Sigmoid colon (tissue), 7 donors: ENCODE results near the gene SPI1. TPM values are rescaled to one million over a fixed set of nuclear protein-coding genes. Genes with fewer than 3 reads are reported as not detected.
A peak's percentile ranks its signal among the peaks of the same experiment; 100 is the strongest.

ENCODE experiments used
- DNase-seq: peaks from one replicate; pipeline ENCODE4 v3.0.0-alpha.2; 2019
- H3K27ac ChIP-seq, 4 donors: fragments of 200-600 bp; sonication (generic); one replicate each; pipeline ENCODE4 v1.5.1; 2016 to 2019; ENCODE audit warnings: mild to moderate bottlenecking in 1 of 4
- H3K27me3 ChIP-seq, 3 donors: fragments of 200-600 bp; sonication (generic); one replicate each; pipeline ENCODE4 v1.5.1; 2019; ENCODE audit warnings: mild to moderate bottlenecking in 1 of 3
- H3K36me3 ChIP-seq, 4 donors: fragments of 200-600 bp; sonication (generic); one replicate each; pipeline ENCODE4 v1.5.1; 2016 to 2019
- H3K4me1 ChIP-seq, 4 donors: fragments of 200-600 bp; sonication (generic); one replicate each; pipeline ENCODE4 v1.5.1; 2017 to 2019
- H3K4me3 ChIP-seq, 4 donors: fragments of 200-600 bp; sonication (generic); one replicate each; pipeline ENCODE4 v1.5.1; 2017 to 2019; ENCODE audit warnings: mild to moderate bottlenecking in 2 of 4, moderate library complexity in 1 of 4
- H3K9me3 ChIP-seq, 4 donors: fragments of 200-600 bp in 3 of 4; sonication (generic) in 3 of 4; one replicate each; pipeline versions ENCODE4 v1.5.1 to v1.6.1; 2013 to 2019
- EP300 ChIP-seq, 4 donors: sonication (generic); formaldehyde crosslinking; IDR thresholded peaks; one replicate each; pipeline ENCODE4 v1.6.1; 2017; ENCODE audit warnings: antibody characterized with exemption in 4 of 4
- POLR2A ChIP-seq, 2 donors: fragments of 450-650 bp; IDR thresholded peaks; one replicate each; pipeline ENCODE4 v1.6.1; 2016; ENCODE audit warnings: antibody characterized with exemption in 2 of 2, mild to moderate bottlenecking in 2 of 2, moderate library complexity in 2 of 2
- POLR2AphosphoS5 ChIP-seq, 4 donors: sonication (generic); formaldehyde crosslinking; IDR thresholded peaks; one replicate each; pipeline ENCODE4 v1.6.1; 2017; ENCODE audit warnings: antibody characterized with exemption in 4 of 4
- WGBS, 2 donors: extraction: QIAGEN DNeasy Blood & Tissue Kit; methylation state at CpG; one replicate each; pipeline ENCODE4 v1.1.7; 2013; 5-methylcytosine and 5-hydroxymethylcytosine counted together
- intact Hi-C: fragments of 100-400 bp; cut with DNase I; formaldehyde crosslinking; loops from one replicate; pipeline ENCODE4 v1.15.1; 2023
- polyA plus RNA-seq, 3 donors: library from polyadenylated mRNA; stranded (reverse); fragments of 200-250 nt; gene quantifications; one replicate each; pipeline ENCODE4 v1.2.3, GENCODE V29; 2013
- total RNA-seq, 4 donors: library from RNA; depleted of rRNA; stranded (reverse); fragments of >200 nt; gene quantifications; one replicate each; pipeline ENCODE4 v1.1.0, GENCODE V29; 2016
- TF ChIP-seq, protein P1 (sequence below), 4 experiments: fragments of 450-650 bp in 3 of 4; fragments of 200-600 bp in 1 of 4; IDR thresholded peaks; one replicate each; pipeline ENCODE4 v1.5.1; 2016 to 2019; ENCODE audit warnings: antibody characterized with exemption in 4 of 4, mild to moderate bottlenecking in 3 of 4, moderate library complexity in 2 of 4
- donor health status: healthy with polysubstance abuse.
- donor health status: Bipolar disorder and iron deficiency.
- donor health status: healthy.

The SPI1 gene
- total and polyA plus RNA-seq, 7 donors: 10.5 to 29.8 (median 19.7) TPM

DNA sequence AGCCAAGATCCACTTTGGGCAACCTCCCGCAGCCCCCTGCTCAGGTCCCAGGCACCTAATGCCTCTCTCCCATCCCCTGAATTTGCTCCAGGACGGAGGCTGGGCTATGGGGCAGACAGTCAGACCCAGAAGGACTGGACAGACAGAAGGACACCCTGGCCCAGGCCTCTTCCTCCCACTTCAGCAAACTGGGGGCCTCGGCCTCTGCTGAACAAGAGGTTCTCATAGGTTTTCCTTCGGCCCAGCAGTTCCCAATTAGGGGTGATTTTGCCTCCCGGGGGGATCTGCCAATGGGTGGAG, 3.7 kb downstream of the SPI1 start:
- Histone ChIP-seq H3K4me1 (peaks cover 0 to 6% (median 0%) of the 10 kb centered on the region in 4 donors), H3K4me3 (no peak overlapping the region), H3K36me3 (no peaks in the 10 kb centered on the region), H3K9me3 (no peaks in the 10 kb centered on the region), H3K27ac (no peak overlapping the region), H3K27me3 (no peaks in the 10 kb centered on the region)
- no peak for DNase-seq
- TF ChIP-seq POLR2A (IDR thresholded peaks at IDR 0.05) (no peak), EP300 (IDR thresholded peaks at IDR 0.05) (no peak), POLR2AphosphoS5 (IDR thresholded peaks at IDR 0.05) (no peak)
- TF ChIP-seq, protein P1, sequence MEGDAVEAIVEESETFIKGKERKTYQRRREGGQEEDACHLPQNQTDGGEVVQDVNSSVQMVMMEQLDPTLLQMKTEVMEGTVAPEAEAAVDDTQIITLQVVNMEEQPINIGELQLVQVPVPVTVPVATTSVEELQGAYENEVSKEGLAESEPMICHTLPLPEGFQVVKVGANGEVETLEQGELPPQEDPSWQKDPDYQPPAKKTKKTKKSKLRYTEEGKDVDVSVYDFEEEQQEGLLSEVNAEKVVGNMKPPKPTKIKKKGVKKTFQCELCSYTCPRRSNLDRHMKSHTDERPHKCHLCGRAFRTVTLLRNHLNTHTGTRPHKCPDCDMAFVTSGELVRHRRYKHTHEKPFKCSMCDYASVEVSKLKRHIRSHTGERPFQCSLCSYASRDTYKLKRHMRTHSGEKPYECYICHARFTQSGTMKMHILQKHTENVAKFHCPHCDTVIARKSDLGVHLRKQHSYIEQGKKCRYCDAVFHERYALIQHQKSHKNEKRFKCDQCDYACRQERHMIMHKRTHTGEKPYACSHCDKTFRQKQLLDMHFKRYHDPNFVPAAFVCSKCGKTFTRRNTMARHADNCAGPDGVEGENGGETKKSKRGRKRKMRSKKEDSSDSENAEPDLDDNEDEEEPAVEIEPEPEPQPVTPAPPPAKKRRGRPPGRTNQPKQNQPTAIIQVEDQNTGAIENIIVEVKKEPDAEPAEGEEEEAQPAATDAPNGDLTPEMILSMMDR (IDR thresholded peaks at IDR 0.05): no peak
- intact Hi-C loops: loop anchor here (1.0 to 2.0 kb wide), 2 partner anchors 32 to 80 kb away; no protein-coding TSS in a partner anchor
- 86 to 90% methylated on average over 5 of the region's 5 CpGs for WGBS, 2 donors

DNA sequence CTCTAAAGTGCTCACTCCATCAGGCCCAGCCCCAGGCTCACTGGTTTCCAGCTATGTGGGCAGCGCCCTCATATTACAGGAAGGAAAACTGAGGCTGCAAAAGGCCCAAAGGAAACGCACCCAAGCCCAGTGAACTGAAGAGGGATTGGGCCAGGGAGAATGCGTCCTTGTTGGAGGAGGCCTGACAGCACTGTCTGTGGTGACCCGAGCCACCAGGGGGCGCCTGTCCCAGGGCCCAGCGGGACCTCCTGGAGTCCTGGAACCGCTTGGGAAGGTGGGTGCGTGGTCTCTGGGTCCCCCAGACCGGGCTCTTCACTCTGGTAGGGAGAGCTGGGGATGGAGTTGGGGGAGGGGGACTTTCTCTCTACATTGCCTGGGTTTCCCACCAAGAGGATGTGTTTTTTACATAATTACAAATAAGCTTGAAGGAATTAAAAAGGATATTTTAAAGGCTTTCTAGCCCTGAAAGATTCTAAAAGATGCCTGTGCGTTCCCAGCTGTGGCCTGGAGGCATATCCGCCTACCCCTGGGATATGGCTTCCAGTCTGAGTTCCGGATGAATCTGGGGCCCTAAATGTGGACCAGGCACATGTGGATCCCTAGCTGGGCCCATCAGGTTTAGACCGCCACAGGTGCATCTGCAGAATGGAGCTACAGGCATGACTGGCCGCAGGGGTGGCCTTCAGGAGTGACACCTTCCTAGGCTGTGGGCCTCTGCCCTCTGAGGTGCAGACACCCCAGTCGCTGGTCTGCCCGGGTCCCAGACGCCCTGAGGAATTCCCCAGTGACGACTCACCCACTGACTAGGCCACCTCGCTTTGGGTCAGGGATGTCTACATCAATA, 4.2 kb downstream of the SPI1 start:
- Histone ChIP-seq H3K27ac (no peak overlapping the region), H3K27me3 (no peaks in the 10 kb centered on the region), H3K9me3 (no peaks in the 10 kb centered on the region), H3K4me3 (no peak overlapping the region), H3K36me3 (no peaks in the 10 kb centered on the region), H3K4me1 (peaks cover 0 to 6% (median 0%) of the 10 kb centered on the region in 4 donors)
- 45 to 47% methylated on average over 19 of the region's 19 CpGs for WGBS, 2 donors
- TF ChIP-seq, protein P1 (IDR thresholded peaks at IDR 0.05): peak; percentile 78 to 94 (median 90)
- TF ChIP-seq POLR2AphosphoS5 (IDR thresholded peaks at IDR 0.05) (no peak), POLR2A (IDR thresholded peaks at IDR 0.05) (no peak)
- peak; percentile 90 for DNase-seq
- intact Hi-C loops: loop anchor here (1.0 to 2.0 kb wide), 2 partner anchors 33 to 80 kb away; no protein-coding TSS in a partner anchor

DNA sequence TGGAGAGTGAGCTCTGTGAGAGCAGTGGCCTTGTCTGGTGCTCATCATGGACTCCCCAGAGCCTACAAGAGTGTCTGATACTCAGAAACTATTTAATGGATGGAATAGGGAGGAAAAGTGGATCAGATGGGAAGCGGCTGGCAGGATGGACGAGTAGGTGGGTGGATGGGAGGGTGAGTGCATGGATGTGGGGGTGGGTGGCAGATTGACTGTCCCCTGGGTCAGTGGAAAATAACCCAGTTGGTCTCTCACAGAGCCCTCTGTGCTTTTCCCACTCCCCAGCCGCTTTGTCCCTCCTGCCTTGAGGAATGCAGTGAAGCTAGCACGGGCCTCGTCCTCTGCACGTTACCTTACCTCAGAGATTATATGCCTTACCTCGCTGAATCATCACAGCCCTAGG, 5.9 kb downstream of the SPI1 start:
- Histone ChIP-seq H3K36me3 (no peaks in the 10 kb centered on the region), H3K27me3 (no peaks in the 10 kb centered on the region), H3K27ac (no peak overlapping the region), H3K4me3 (no peak overlapping the region), H3K9me3 (no peaks in the 10 kb centered on the region), H3K4me1 (peaks cover 0 to 6% (median 0%) of the 10 kb centered on the region in 4 donors)
- intact Hi-C loops: no loop called here
- 80 to 84% methylated on average over 7 of the region's 7 CpGs for WGBS, 2 donors
- DNase-seq: no peak
- TF ChIP-seq POLR2AphosphoS5 (IDR thresholded peaks at IDR 0.05) (no peak), EP300 (IDR thresholded peaks at IDR 0.05) (no peak), POLR2A (IDR thresholded peaks at IDR 0.05) (no peak)
- TF ChIP-seq, protein P1 (IDR thresholded peaks at IDR 0.05): no peak

DNA sequence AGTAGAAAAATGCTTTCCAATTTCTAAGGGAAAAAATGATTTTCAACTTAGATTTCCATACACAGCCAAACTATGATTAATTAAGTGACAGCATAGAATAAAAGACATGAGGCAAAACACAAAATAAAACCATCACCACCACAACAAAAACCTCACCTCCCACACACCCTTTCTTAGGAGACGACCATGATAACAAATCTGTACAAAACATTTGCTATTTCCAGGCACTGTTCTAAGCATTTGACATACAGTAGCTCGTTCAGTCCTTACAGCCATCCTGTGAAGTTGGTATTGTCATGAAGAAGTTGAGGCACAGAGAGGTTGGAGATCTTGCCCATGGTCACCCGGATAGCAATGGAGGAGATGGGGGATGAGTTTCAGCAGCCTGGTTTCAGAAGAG, 8.7 kb downstream of the SPI1 start:
- no peaks in the 10 kb centered on the region for H3K36me3 ChIP-seq
- H3K9me3 ChIP-seq: no peaks in the 10 kb centered on the region
- H3K4me1 ChIP-seq: peaks cover 0 to 6% (median 0%) of the 10 kb centered on the region in 4 donors
- no peaks in the 10 kb centered on the region for H3K27me3 ChIP-seq
- intact Hi-C loops: no loop called here
- WGBS, 2 donors: 62 to 63% methylated on average over 3 of the region's 3 CpGs
- DNase-seq: no peak
- no peak overlapping the region for H3K4me3 ChIP-seq
- no peak overlapping the region for H3K27ac ChIP-seq
- TF ChIP-seq POLR2A (IDR thresholded peaks at IDR 0.05) (no peak), POLR2AphosphoS5 (IDR thresholded peaks at IDR 0.05) (no peak), EP300 (IDR thresholded peaks at IDR 0.05) (no peak)
- TF ChIP-seq, protein P1 (IDR thresholded peaks at IDR 0.05): no peak
